Stomach (tissue), 4 donors: ENCODE data around the gene ARRB1.

Source experiments
- CTCF ChIP-seq, 7 experiments: fragments of 450-650 bp in 4 of 7; fragments of 200-600 bp in 3 of 7; sonication (generic) in 3 of 7; IDR thresholded peaks; one replicate each; pipeline ENCODE4 v1.5.1; 2016 to 2019; ENCODE audit warnings: antibody characterized with exemption in 7 of 7, control low read depth in 2 of 7, mild to moderate bottlenecking in 1 of 7
- EP300 ChIP-seq: sonication (generic); formaldehyde crosslinking; IDR thresholded peaks from one replicate; pipeline ENCODE4 v1.6.1; 2017; ENCODE audit warnings: antibody characterized with exemption
- POLR2A ChIP-seq, 4 donors: fragments of 450-650 bp; IDR thresholded peaks; one replicate each; pipeline ENCODE4 v1.6.1; 2016; ENCODE audit warnings: antibody characterized with exemption in 4 of 4, control low read depth in 2 of 4, mild to moderate bottlenecking in 1 of 4, moderate library complexity in 1 of 4
- POLR2AphosphoS5 ChIP-seq, 3 donors: sonication (generic); formaldehyde crosslinking; IDR thresholded peaks; one replicate each; pipeline ENCODE4 v1.6.1; 2016; ENCODE audit warnings: antibody characterized with exemption in 3 of 3

DNA sequence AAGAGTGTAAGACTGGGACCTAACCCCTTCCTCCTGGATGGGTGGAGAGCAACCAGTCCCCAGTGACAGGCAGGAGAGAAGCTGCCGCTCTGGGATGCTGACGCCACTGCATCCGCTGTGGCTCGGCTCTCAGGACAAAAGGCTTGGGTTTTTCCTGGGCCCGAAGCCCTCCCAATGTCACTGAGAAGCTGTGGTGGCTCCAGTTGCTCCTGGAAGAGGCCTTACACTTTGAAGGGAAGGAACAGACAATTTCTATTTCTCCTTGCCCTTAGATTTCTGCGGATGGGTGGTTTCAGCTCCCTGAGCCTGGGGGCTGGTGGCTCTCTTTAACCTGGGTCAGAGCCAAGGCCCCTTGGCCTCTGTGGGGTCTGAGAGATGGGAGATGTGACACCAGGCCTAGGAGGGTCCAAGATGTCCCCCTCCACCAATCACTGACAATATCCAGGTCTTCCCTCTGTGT is 89.5 kb downstream of the ARRB1 start:
- TF ChIP-seq POLR2A (IDR thresholded peaks at IDR 0.05) (no peak), CTCF (IDR thresholded peaks at IDR 0.05) (no peak), POLR2AphosphoS5 (IDR thresholded peaks at IDR 0.05) (no peak), EP300 (no peak)
